ENCODE results near the gene MTHFD1L.

DNA sequence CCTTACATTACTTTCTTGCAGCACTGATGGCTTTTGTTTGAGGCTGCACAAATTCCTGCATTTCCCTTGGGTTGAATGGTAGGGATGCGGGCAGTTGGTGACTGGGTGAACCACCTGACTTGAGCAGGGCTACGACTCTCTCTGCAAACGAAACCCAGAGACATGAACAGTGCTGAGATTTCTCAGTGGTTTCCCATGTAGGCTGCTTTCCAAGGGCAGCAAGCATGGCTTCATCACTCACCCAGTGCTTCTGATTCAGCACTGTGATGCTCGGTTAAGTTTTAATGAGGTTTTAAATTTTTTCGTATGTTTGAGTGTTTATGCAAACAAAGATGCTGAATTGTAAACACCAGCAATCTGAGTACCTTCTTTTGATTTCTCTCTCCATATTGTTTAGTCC is 127.2 kb downstream of the MTHFD1L start:
- TF ChIP-seq, protein P1, sequence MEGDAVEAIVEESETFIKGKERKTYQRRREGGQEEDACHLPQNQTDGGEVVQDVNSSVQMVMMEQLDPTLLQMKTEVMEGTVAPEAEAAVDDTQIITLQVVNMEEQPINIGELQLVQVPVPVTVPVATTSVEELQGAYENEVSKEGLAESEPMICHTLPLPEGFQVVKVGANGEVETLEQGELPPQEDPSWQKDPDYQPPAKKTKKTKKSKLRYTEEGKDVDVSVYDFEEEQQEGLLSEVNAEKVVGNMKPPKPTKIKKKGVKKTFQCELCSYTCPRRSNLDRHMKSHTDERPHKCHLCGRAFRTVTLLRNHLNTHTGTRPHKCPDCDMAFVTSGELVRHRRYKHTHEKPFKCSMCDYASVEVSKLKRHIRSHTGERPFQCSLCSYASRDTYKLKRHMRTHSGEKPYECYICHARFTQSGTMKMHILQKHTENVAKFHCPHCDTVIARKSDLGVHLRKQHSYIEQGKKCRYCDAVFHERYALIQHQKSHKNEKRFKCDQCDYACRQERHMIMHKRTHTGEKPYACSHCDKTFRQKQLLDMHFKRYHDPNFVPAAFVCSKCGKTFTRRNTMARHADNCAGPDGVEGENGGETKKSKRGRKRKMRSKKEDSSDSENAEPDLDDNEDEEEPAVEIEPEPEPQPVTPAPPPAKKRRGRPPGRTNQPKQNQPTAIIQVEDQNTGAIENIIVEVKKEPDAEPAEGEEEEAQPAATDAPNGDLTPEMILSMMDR (IDR thresholded peaks at IDR 0.05): no peak
- TF ChIP-seq POLR2A (IDR thresholded peaks at IDR 0.05): no peak
